Measurements from ENCODE around the gene ALPL. TPM values are rescaled to one million over a fixed set of nuclear protein-coding genes. Genes with fewer than 3 reads are reported as not detected.

The ALPL gene
- polyA plus RNA-seq, 2 of the 4 experiments (the other 2 are of a cell fraction), result 0.06 to 0.31 TPM

GRCh38 chr1:21616372-21616771 lies 107.1 kb downstream of the ALPL start:
- Histone ChIP-seq H3K4me2 (no peak overlapping the region), H3K9me3 (no peaks in the 10 kb centered on the region), H3K4me1 (peaks cover 12% of the 10 kb centered on the region), H3K4me3 (no peak overlapping the region), H3K27ac (no peak overlapping the region)
- DNase-seq (ENCODE audit: low read depth in 1 of 2, low spot score in 1 of 2) (no peak), ATAC-seq (no peak), FAIRE-seq (no peak)
- POLR2A ChIA-PET, result no interaction called here
- CTCF ChIA-PET, result interaction anchor here (0.6 to 1.2 kb wide), 2 partner anchors 21 to 936 kb away, joined by 3 read pairs; no protein-coding TSS in a partner anchor
- WGBS (ENCODE audit: missing lambda C conversion rate), result 76% methylated on average over 8 of the region's 8 CpGs
- TF ChIP-seq TP53 (CRISPR knock-in tag; IDR thresholded peaks at IDR 0.05) (no peak), JUNB (IDR thresholded peaks at IDR 0.05) (no peak), CBX2 (IDR thresholded peaks at IDR 0.05; ENCODE audit: borderline replicate concordance, low read depth) (no peak), NR3C1 (IDR thresholded peaks at IDR 0.05) (no peak), ELK1 (IDR thresholded peaks at IDR 0.05; ENCODE audit: low read depth, low read length) (no peak), ZC3H11A (IDR thresholded peaks at IDR 0.05) (no peak), HOXA7 (CRISPR knock-in tag; IDR thresholded peaks at IDR 0.05) (no peak), CTCF (IDR thresholded peaks at IDR 0.05) (no peak), RFX5 (IDR thresholded peaks at IDR 0.05) (no peak), GATA3 (IDR thresholded peaks at IDR 0.05; ENCODE audit: borderline replicate concordance) (no peak), SMC3 (IDR thresholded peaks at IDR 0.05) (no peak), KDM1A (IDR thresholded peaks at IDR 0.05; ENCODE audit: low read depth) (no peak), BHLHE40 (IDR thresholded peaks at IDR 0.05; ENCODE audit: low read depth, low read length) (no peak), SREBF2 (IDR thresholded peaks at IDR 0.05) (no peak), ATOH8 (CRISPR knock-in tag; IDR thresholded peaks at IDR 0.05; ENCODE audit: low read depth) (no peak), FOSL2 (IDR thresholded peaks at IDR 0.05) (no peak), FOSL2 (CRISPR knock-in tag; IDR thresholded peaks at IDR 0.05) (no peak)

GRCh38 chr1:21617126-21617738 lies 108.0 kb downstream of the ALPL start:
- no peaks in the 10 kb centered on the region for H3K9me3 ChIP-seq
- no peak overlapping the region for H3K4me2 ChIP-seq
- no peak overlapping the region for H3K4me3 ChIP-seq
- no peak for FAIRE-seq
- ATAC-seq, result no peak
- no peak for TF ChIP-seq RAD21 (conservative IDR thresholded peaks at IDR 0.05 in 1 of 2, IDR thresholded peaks at IDR 0.05 in 1 of 2)
- TF ChIP-seq NR3C1 (IDR thresholded peaks at IDR 0.05), result no peak
- TF ChIP-seq HOXB13 (CRISPR knock-in tag; IDR thresholded peaks at IDR 0.05; ENCODE audit: low read depth), result no peak
- TF ChIP-seq CHD4 (IDR thresholded peaks at IDR 0.05; ENCODE audit: borderline replicate concordance), result no peak
- no peak for TF ChIP-seq BHLHE40 (IDR thresholded peaks at IDR 0.05; ENCODE audit: low read depth, low read length)
- no peak for TF ChIP-seq HDAC2 (IDR thresholded peaks at IDR 0.05)
- TF ChIP-seq FOXS1 (CRISPR knock-in tag; IDR thresholded peaks at IDR 0.05), result no peak
- TF ChIP-seq HOXB5 (CRISPR knock-in tag; IDR thresholded peaks at IDR 0.05), result no peak
- no peak for TF ChIP-seq ZC3H11A (IDR thresholded peaks at IDR 0.05)
- ChIA-PET POLR2A (no interaction called here), CTCF (interaction anchor here (1.2 kb wide), 1 partner anchor 21 kb away, joined by 3 read pairs; no protein-coding TSS in a partner anchor)
- WGBS (ENCODE audit: missing lambda C conversion rate), result 90% methylated on average over 2 of the region's 16 CpGs
- DNase-seq (ENCODE audit: low read depth in 1 of 2, low spot score in 1 of 2), result no peak
- peaks cover 12% of the 10 kb centered on the region for H3K4me1 ChIP-seq
- no peak overlapping the region for H3K27ac ChIP-seq

All from A549 (cell line).